Measurements from ENCODE around the gene HCCS.

GRCh38 chrX:11146411-11146810 is 35.3 kb downstream of the HCCS start:
- TF ChIP-seq POLR2AphosphoS5 (IDR thresholded peaks at IDR 0.05; ENCODE audit: low read depth, low read length) (no peak), RAD21 (IDR thresholded peaks at IDR 0.05 in 1 of 2, conservative IDR thresholded peaks at IDR 0.05 in 1 of 2; ENCODE audit: low read depth in 2 of 2, low read length in 2 of 2) (no peak), CTCF (IDR thresholded peaks at IDR 0.05; ENCODE audit: control extremely low read depth in 1 of 3, insufficient read depth in 1 of 3, low read depth in 1 of 3, low read length in 3 of 3) (no peak)

All from H1 (cell line).